ENCODE measurements around the gene ARHGAP15. TPM values are rescaled to one million over a fixed set of nuclear protein-coding genes. Genes with fewer than 3 reads are reported as not detected.

ARHGAP15 gene
- total and polyA plus RNA-seq, 3 donors from 2014 or later: 2.2 to 15.0 (median 7.7) TPM

GRCh38 chr2:143422681-143423080 is 293.5 kb downstream of the ARHGAP15 start:
- Histone ChIP-seq H3K4me3 (no peak overlapping the region), H3K27me3 (no peaks in the 10 kb centered on the region), H3K9me3 (no peaks in the 10 kb centered on the region), H3K36me3 (ENCODE audit: low read depth, missing control alignments) (no peaks in the 10 kb centered on the region), H3K4me1 (no peaks in the 10 kb centered on the region), H3K27ac (no peak overlapping the region)
- TF ChIP-seq POLR2A (IDR thresholded peaks at IDR 0.05): no peak
- TF ChIP-seq CTCF (IDR thresholded peaks at IDR 0.05): no peak
- intact Hi-C loops (cut with DNase I; ENCODE audit: low total_unique reads): no loop called here
- whole genome bisulfite sequencing, 2 donors: 79 to 97% methylated on average over 3 of the region's 3 CpGs
- DNase-seq: no peak

- no peaks in the 10 kb centered on the region for H3K4me1 ChIP-seq
- no peak for DNase-seq
- intact Hi-C loops (cut with DNase I; ENCODE audit: low total_unique reads): no loop called here
- H3K27ac ChIP-seq: no peak overlapping the region
- no peak for TF ChIP-seq POLR2A (IDR thresholded peaks at IDR 0.05)
- no peak for TF ChIP-seq CTCF (IDR thresholded peaks at IDR 0.05)
- no peaks in the 10 kb centered on the region for H3K36me3 ChIP-seq (ENCODE audit: low read depth, missing control alignments)
- H3K27me3 ChIP-seq: no peaks in the 10 kb centered on the region
- no peak overlapping the region for H3K4me3 ChIP-seq
- H3K9me3 ChIP-seq: no peaks in the 10 kb centered on the region
- WGBS, 2 donors: 86 to 90% methylated on average over 1 of the region's 1 CpG
Observed at GRCh38 chr2:143425896-143426295, 296.7 kb downstream of the ARHGAP15 start.

- Histone ChIP-seq H3K27ac (no peak overlapping the region), H3K27me3 (no peaks in the 10 kb centered on the region), H3K9me3 (no peaks in the 10 kb centered on the region), H3K4me3 (no peak overlapping the region), H3K4me1 (no peaks in the 10 kb centered on the region), H3K36me3 (ENCODE audit: low read depth, missing control alignments) (no peaks in the 10 kb centered on the region)
- DNase-seq: no peak
- intact Hi-C loops (cut with DNase I; ENCODE audit: low total_unique reads): no loop called here
- TF ChIP-seq POLR2A (IDR thresholded peaks at IDR 0.05) (no peak), CTCF (IDR thresholded peaks at IDR 0.05) (no peak)
- WGBS, 2 donors: 93 to 96% methylated on average over 4 of the region's 4 CpGs
Observed at GRCh38 chr2:143426296-143426695, 297.1 kb downstream of the ARHGAP15 start.

GRCh38 chr2:143428700-143429099 is 299.5 kb downstream of the ARHGAP15 start:
- Histone ChIP-seq H3K4me1 (no peaks in the 10 kb centered on the region), H3K4me3 (no peak overlapping the region), H3K9me3 (no peaks in the 10 kb centered on the region), H3K36me3 (ENCODE audit: low read depth, missing control alignments) (no peaks in the 10 kb centered on the region), H3K27ac (no peak overlapping the region), H3K27me3 (no peaks in the 10 kb centered on the region)
- TF ChIP-seq CTCF (IDR thresholded peaks at IDR 0.05): no peak
- TF ChIP-seq POLR2A (IDR thresholded peaks at IDR 0.05): no peak
- intact Hi-C loops (cut with DNase I; ENCODE audit: low total_unique reads): no loop called here
- no peak for DNase-seq
- WGBS, 2 donors: 65 to 75% methylated on average over 1 of the region's 1 CpG

- Histone ChIP-seq H3K4me3 (no peak overlapping the region), H3K27ac (no peak overlapping the region), H3K4me1 (no peaks in the 10 kb centered on the region), H3K27me3 (no peaks in the 10 kb centered on the region), H3K36me3 (ENCODE audit: low read depth, missing control alignments) (no peaks in the 10 kb centered on the region), H3K9me3 (no peaks in the 10 kb centered on the region)
- DNase-seq: no peak
- intact Hi-C loops (cut with DNase I; ENCODE audit: low total_unique reads): no loop called here
- TF ChIP-seq CTCF (IDR thresholded peaks at IDR 0.05) (no peak), POLR2A (IDR thresholded peaks at IDR 0.05) (no peak)
- WGBS, 2 donors: 79 to 90% methylated on average over 1 of the region's 1 CpG
Observed at GRCh38 chr2:143429932-143430679, 300.9 kb downstream of the ARHGAP15 start.
